Middle frontal gyrus (tissue), 1 donor: ENCODE data around the gene RDH11.

Source experiments
- DNase-seq: peaks from one replicate; pipeline ENCODE4 v3.0.0-alpha.2; 2015; ENCODE audit warnings: low spot score; ENCODE audit errors: extremely low spot score

RDH11 gene

DNA sequence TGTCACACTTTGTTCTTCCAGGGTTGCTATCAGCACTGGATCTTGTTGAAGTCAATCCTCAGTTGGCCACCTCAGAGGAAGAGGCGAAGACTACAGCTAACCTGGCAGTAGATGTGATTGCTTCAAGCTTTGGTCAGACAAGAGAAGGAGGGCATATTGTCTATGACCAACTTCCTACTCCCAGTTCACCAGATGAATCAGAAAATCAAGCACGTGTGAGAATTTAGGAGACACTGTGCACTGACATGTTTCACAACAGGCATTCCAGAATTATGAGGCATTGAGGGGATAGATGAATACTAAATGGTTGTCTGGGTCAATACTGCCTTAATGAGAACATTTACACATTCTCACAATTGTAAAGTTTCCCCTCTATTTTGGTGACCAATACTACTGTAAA lies 44.9 kb downstream of the RDH11 start:
- no peak for DNase-seq

GRCh38 chr14:67650151-67650550 lies 45.4 kb downstream of the RDH11 start:
- no peak for DNase-seq

DNA sequence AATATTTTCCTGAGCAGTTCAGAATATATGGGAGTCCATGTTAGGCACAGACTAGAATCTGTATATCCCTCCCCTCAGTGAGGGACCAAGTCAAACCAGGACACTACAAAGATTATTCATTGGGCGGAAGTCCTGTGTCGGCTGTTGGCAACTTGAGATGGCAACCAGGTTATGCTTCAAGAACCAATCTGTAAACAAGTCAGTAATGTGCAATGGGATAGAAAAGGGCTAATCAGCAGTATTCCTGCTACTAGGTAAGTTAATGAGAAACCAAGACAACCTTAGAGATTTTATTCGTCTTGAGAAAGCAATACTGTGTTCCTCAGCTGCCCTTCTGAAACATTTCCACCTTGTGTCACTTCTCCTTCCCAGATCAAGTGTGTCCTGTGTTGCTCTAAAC lies 49.4 kb downstream of the RDH11 start:
- no peak for DNase-seq

- DNase-seq = no peak
Observed at GRCh38 chr14:67645414-67645813, 50.1 kb downstream of the RDH11 start.

DNA sequence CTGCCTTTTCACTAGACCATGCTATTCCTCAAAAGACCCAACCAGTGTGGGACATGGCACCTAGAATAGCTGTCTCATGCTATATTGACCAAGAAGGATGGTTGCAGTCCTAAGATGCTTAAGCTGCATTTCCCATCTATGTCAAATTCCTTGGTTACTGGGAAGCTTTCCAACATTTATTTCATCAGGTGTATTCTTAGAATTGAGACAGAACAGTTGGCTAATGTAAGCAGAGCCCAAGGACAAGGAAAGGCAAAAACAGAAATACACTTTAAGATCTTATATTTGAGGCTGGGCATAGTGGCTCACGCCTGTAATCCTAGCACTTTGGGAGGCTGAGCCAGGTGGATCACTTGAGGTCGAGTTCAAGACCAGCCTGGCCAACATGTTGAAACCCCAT lies 51.1 kb downstream of the RDH11 start:
- DNase-seq = no peak

GRCh38 chr14:67643713-67644112 lies 51.9 kb downstream of the RDH11 start:
- DNase-seq = no peak

DNA sequence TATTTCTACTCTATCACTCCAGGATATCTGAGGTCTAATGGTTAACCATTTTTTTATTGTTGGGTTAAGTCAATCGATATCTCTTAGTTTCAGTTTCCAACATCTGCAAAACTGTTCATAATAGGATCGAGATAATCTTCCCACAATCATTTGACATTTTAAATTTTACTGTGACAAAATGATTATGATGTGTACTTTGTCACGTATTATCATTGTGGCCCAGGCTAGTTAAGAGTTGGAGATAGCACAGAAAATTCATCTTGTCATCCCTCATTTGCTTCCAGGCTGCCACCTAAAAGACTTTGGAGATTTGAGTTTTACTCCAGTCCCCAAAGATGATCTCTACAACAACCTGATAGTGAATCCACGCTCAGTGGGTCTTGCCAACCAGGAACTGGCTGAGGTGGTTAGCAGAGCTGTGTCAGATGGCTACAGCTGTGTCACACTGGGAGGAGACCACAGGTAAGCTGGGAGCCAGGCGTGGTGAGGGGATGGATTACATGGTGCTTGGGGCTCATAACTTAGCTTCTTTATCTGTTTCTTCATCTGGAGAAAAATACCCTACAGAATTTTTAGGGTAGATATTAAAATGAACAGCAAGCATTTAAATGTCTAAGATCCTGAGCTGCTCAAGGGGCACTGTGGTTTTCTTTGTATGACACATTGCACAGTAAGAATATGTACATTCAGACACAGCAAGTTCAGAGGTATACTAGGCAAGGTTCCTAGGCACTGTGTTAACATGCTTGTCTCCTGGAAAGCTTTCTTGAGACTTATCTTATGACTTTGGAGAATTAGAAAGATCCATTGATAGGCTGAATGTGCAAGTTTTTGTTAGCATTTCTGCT lies 53.4 kb downstream of the RDH11 start:
- no peak for DNase-seq

DNA sequence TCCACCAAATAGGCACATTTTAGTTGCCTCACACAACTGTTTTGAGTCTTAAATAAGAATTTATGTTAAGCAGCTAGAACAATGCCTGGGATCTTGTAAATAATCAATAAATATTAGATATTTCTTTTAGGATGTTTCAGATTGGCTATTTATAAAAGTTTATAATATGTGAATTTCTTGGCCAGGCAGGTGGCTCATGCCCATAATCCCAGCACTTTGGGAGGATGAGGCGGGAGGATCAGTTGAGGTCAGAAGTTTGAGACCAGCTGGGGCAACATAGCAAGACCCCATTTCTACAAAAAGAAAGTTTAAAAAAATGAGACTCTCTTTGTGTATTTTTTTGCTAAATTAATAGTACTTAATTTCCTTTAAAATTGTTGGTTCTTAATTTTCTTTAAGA lies 54.1 kb downstream of the RDH11 start:
- DNase-seq = no peak

DNA sequence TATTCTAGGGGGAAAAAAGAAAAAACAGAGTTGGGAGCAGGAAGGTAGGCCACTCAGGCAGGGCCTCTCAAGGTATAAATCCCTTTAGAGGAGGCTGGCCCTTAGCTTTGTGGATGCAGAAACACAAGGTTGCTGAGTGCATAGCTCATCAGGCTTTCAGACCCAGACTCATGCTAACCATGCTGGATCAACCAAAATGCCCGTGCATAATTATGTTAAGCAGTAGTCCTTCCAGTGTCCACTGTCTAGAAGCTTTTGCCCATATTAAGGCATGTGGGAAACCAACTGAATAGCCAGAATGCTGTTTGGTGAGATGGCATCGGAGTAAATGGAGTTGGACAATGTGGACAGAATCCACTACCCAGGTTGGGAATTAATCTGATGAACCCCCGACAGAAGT lies 56.9 kb downstream of the RDH11 start:
- no peak for DNase-seq

- DNase-seq = no peak
Observed at GRCh38 chr14:67636361-67636919, 59.1 kb downstream of the RDH11 start.

- DNase-seq = no peak
Observed at GRCh38 chr14:67633451-67634147, 62.0 kb downstream of the RDH11 start.

DNA sequence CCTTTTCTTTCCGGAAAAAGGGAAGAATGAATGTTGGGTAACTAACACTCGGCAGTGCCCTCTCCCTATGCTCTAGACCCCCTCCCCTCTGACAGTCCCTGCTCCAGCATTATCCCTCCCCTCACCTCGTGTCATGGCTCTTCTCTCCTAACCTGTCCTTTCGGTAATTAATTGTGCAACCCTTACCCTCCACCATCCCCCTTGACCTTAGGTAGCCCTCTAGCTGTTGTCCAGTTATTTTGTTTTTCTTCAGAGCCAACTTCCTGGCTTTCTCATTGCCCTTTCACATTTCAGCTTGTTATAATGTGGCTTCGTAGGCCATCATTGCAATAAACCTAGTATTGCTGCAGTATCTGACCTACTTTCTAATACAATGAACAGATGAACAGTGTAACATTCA lies 64.6 kb downstream of the RDH11 start:
- no peak for DNase-seq

- no peak for DNase-seq
Observed at GRCh38 chr14:67630186-67630585, 65.4 kb downstream of the RDH11 start.

- no peak for DNase-seq
Observed at GRCh38 chr14:67627519-67627918, 68.0 kb downstream of the RDH11 start.
